GM19025 (cell line): Measurements from ENCODE around the gene MFN2.
"Not testable (repeated sequence)": the region's sequence is repeated elsewhere in the genome, so short reads cannot be mapped to it uniquely, and the experiment has no call there.

Experiments used
- ATAC-seq: cut with Tn5 transposase; IDR thresholded peaks from one replicate; pipeline ENCODE4 v1.9.1; 2021; ENCODE audit warnings: mild to moderate bottlenecking, low read depth, moderate library complexity; ENCODE audit not compliant: unreplicated experiment

Gene MFN2

GRCh38 chr1:11991969-11992676 is 11.9 kb downstream of the MFN2 start:
- ATAC-seq = no peak

DNA sequence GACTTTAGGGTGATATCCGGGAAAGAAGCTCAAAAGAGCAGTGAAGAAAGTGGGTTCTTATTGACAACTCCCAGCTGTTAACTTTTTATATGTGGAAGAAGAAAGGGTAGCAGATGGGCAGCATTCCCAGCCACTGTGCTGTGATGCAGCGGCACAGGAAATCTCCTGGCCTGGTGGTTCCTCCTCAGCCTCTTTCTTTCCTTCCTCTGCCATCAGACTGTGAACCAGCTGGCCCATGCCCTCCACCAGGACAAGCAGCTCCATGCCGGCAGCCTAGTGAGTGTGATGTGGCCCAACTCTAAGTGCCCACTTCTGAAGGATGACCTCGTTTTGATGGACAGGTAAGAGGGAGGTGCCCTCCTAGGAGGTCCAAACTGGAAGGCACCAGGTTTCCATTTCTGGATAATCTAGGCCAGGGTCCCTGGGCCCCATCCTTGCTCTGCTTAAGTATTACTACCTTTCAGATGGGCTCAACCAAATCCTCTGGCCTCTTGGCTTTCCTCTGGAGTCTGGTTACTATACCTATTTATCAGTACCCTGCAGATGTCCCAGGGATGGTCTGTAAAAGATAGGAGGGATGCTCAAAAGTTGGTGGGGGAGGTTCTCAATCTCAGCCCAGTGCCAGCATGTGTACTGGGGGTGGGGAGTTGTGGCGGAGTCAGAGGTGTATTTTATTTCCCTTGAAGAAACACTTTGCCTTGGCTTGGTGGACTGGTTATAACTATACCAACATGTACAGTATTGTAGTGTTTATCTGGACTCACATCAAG is 17.0 kb downstream of the MFN2 start:
- ATAC-seq = no peak

DNA sequence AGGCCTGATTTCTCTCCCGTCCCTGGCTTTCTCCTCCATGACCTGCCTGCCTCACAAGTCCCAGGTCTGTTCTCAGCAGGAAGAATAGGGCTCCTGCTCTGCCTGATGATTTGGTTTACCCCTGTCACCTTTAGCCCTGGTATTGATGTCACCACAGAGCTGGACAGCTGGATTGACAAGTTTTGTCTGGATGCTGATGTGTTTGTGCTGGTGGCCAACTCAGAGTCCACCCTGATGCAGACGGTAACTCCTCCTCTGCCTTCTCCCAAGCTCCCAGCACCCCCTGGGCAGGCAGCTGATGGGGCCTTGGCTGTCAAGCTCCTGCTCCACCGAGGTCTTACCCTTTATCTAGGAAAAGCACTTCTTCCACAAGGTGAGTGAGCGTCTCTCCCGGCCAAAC is 18.4 kb downstream of the MFN2 start:
- no peak for ATAC-seq

DNA sequence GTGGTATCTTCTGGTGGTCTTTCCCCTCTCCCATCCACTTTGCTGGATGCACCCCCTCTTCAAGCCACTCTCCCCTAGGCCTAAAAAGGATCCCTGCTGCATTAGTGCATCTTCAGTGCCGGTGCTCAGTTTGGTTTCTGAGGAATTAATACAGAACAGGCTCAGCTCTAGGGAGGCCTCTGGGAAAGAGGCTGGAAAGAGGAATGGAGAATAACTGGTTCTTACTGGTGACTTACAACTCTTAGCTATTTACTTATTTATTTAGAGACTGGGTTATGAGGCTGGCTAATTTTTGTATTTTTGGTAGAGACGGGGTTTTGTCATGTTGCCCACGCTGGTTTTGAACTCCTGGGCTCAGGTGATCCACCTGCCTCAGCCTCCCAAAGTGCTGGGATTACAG is 19.0 kb downstream of the MFN2 start:
- no peak for ATAC-seq

DNA sequence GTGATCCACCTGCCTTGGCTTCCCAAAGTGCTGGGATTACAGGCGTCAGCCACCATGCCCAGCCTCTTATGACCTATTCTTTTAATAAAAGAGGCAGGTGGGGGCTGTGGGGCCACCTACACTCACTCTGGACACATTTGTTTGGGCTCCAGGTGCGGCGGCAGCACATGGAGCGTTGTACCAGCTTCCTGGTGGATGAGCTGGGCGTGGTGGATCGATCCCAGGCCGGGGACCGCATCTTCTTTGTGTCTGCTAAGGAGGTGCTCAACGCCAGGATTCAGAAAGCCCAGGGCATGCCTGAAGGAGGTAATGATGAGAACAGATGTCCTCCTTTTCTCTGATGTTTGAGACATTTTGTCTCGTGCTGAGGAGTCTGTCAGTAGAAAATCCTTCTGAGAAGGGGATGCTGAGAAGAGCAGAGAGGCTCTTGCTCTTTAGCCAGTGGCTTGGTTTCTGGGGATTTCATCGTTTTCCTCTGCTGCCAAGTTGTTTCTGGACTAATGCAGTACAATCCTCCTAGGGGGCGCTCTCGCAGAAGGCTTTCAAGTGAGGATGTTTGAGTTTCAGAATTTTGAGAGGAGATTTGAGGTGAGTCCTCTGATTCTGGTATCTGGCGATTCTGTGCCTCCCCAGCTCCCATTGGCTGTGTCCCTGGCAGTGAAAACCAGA is 21.1 kb downstream of the MFN2 start:
- ATAC-seq = no peak

- no peak for ATAC-seq
These were observed 21.8 kb downstream of the MFN2 start for GRCh38 chr1:12001996-12002493.

DNA sequence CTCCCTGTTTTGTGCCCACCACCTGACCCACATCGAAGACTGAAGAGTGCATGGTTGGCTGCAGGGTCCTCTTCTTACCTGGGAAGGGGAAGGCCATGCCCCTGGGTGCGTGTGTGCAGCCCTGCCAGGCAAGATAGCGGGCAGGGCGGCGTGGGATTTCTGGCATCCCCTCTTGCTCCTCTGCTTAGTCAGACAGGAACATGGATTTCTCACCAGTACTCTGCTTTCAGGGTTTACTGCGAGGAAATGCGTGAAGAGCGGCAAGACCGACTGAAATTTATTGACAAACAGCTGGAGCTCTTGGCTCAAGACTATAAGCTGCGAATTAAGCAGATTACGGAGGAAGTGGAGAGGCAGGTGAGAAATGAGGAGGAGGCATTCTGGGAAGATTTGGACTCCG is 23.5 kb downstream of the MFN2 start:
- no peak for ATAC-seq

DNA sequence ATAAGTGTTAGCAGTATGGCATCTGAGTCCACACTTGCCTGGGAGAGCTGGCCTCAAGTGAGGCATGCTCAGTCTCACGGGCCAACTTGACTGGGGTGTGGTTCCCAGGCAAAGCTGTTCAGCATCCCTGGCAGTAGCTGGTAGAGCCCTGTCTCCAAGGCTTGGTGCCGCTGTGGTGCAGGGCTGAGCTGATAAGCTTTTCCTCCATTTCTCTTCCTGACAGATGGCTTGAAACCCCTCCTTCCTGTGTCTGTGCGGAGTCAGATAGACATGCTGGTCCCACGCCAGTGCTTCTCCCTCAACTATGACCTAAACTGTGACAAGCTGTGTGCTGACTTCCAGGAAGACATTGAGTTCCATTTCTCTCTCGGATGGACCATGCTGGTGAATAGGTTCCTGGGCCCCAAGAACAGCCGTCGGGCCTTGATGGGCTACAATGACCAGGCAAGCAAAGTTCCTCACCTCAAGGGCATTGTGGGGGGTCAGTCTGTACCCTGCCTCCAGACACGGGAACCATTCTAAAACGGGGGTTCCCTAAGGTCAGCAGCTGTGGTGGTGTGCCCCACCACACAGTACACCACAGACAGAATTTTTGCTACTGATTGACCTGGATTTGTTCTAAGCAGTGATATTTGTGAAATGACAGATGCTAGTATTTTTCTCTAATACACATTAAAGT is 25.4 kb downstream of the MFN2 start:
- ATAC-seq = no peak

DNA sequence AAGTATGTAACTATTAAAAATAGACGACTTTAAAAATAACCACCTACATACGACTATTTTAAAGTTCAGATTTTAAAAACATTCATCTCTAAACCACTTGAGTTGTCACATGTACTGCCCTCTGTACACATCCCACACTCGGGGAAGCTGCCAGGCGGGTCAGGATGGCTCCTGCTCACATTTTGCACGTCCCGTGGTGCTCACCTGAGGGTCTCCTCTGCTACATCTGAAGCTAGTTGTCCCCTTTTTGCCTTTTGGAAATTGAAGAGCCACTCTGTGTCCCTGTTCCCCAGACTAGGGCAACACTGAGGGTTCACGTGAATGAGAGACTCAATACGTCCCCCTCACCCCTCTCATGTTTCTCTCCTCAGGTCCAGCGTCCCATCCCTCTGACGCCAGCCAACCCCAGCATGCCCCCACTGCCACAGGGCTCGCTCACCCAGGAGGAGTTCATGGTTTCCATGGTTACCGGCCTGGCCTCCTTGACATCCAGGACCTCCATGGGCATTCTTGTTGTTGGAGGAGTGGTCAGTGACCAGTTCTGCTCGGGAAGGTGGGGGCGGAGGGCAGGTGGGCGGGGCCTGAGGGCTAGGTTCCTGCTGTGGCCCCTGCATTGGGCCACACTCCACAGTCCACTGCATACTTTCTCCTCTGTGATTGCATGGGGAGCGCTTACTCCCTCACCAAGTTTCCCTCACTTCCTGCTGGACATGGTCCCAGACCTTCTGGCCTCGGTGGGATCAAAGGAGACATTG is 26.1 kb downstream of the MFN2 start:
- ATAC-seq = no peak

- ATAC-seq = no peak
These were observed 27.0 kb downstream of the MFN2 start for GRCh38 chr1:12007204-12007603.

GRCh38 chr1:12008355-12008754 is 28.1 kb downstream of the MFN2 start:
- ATAC-seq = not testable (repeated sequence)

DNA sequence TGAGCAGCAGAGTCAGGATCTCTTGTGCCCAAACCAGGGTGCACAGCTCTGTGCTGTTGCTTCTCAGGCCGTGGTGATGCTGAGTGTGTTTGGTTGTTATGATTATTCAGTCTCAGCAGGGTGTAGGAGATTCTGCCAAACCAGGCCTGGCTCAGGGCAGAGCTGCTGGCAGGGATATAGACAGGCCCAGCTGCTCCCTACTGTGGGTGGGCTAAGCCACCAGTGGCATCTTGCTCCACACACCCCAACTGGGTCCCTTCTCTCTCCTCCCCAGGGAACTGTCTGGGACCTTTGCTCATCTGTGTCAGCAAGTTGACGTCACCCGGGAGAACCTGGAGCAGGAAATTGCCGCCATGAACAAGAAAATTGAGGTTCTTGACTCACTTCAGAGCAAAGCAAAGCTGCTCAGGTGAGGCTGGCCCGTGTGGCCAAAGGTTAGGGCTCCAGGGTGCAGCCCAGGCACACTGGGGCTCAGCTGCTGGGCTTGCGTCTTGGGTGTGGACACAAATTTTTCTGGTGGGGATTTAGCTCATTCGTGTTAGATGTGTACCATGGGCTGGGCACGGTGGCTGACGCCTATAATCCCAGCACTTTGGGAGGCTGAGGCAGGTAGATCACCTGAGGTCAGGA is 29.2 kb downstream of the MFN2 start:
- ATAC-seq = no peak

GRCh38 chr1:12010746-12011570 is 30.7 kb downstream of the MFN2 start:
- ATAC-seq = no peak

- no peak for ATAC-seq
These were observed 31.8 kb downstream of the MFN2 start for GRCh38 chr1:12011998-12012397.

- no peak for ATAC-seq
These were observed 32.5 kb downstream of the MFN2 start for GRCh38 chr1:12012560-12013316.

- no peak for ATAC-seq
These were observed 34.1 kb downstream of the MFN2 start for GRCh38 chr1:12014141-12014991.

DNA sequence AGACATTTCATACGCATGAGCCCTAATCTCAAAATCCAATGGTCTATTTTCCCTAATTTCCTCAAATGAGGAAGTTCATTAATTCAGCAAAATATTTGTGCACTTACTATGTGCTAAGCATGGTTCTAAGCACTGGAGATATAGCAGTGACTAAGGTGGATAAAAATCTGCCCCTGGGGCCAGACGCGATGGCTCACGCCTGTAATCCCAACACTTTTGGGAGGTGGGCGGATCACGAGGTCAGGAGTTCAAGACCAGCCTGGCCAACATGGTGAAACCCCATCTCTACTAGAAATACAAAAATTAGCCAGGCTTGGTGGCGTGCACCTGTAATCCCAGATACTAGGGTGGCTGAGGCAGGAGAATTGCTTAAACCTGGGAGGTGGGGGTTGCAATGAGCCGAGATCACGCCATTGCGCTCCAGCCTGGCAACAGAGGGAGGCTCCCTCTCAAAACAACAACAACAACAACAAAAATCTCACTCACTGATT is 34.8 kb downstream of the MFN2 start:
- ATAC-seq = no peak
